K562 (cell line): ENCODE data around the gene MPZL1. TPM values are rescaled to one million over a fixed set of nuclear protein-coding genes. Genes with fewer than 3 reads are reported as not detected.

Experiments used
- ATAC-seq: fragments of 200-7000 bp; cut with Tn5 transposase; 3 replicates; pipeline ENCODE4 v1.9.1; 2020; ENCODE audit warnings: moderate library complexity
- BruUV-seq: library from RNA; stranded (reverse); fragments of 400-500 nt; replicated peaks from 2 replicates; lab custom pipeline; 2021; lab: Mats Ljungman, UMichigan
- CTCF ChIA-PET: fragments of 300-600 bp; formaldehyde crosslinking; extraction: SDS; loops from one replicate; lab custom pipeline; 2021; ENCODE audit warnings: low intra/inter-chr PET ratio; lab: Yijun Ruan, JAX
- POLR2A ChIA-PET: fragments of 300-600, 350-650 bp; sonication (Branson Sonifier 250); formaldehyde crosslinking; extraction: SDS; loops from one replicate; lab custom pipeline; 2021; ENCODE audit warnings: antibody characterized with exemption, inconsistent platforms; lab: Yijun Ruan, JAX
- DNase-seq, 4 experiments: peaks; one replicate each; pipeline versions ENCODE4 v3.0.0 to v3.0.0-alpha.2; 2011 to 2018; ENCODE audit warnings: low spot score in 3 of 4, mixed read lengths in 3 of 4; ENCODE audit errors: extremely low read depth in 1 of 4
- FAIRE-seq: peaks from 2 replicates; lab custom pipeline; 2011; peaks lifted over from hg19 to GRCh38; lab: Jason Lieb, UNC
- H2AFZ ChIP-seq: 2 replicates; pipeline ENCODE4 v1.6.0; 2011; ENCODE audit warnings: low read depth, low read length, control low read depth, inconsistent platforms
- H3K27ac ChIP-seq: fragments of 200-600 bp; 3 replicates; pipeline ENCODE4 v1.8.0; 2011; ENCODE audit warnings: low read depth, mild to moderate bottlenecking, control low read depth, inconsistent platforms, low read length, moderate library complexity, mixed read lengths; ENCODE audit errors: extremely low read depth
- H3K27me3 ChIP-seq, 2 experiments: fragments of 300-600 bp in 1 of 2; 2 replicates in 1 of 2; 3 replicates in 1 of 2; pipeline versions ENCODE4 v1.6.0 to v1.8.0; 2011; ENCODE audit warnings: inconsistent platforms in 2 of 2, low read length in 2 of 2, mild to moderate bottlenecking in 1 of 2, mixed read lengths in 1 of 2, moderate library complexity in 1 of 2; ENCODE audit not compliant: control insufficient read depth in 2 of 2, insufficient read depth in 2 of 2
- H3K36me3 ChIP-seq: fragments of 300-600 bp; 3 replicates; pipeline ENCODE4 v1.8.0; 2011; ENCODE audit warnings: mild to moderate bottlenecking, low read length, inconsistent platforms; ENCODE audit not compliant: control insufficient read depth, insufficient read depth
- H3K4me1 ChIP-seq, 2 experiments: fragments of 200-600 bp in 1 of 2; replicated peaks in 1 of 2; 2 replicates in 1 of 2; 3 replicates in 1 of 2; pipeline versions ENCODE4 v1.5.1 to v1.8.0; 2011; ENCODE audit warnings: inconsistent platforms in 2 of 2, low read length in 2 of 2, mild to moderate bottlenecking in 1 of 2, mixed read lengths in 1 of 2, moderate library complexity in 1 of 2; ENCODE audit not compliant: control insufficient read depth in 2 of 2, insufficient read depth in 2 of 2
- H3K4me2 ChIP-seq: 2 replicates; pipeline ENCODE4 v1.6.1; 2011; ENCODE audit warnings: low read length, control low read depth, inconsistent platforms, mixed read lengths; ENCODE audit not compliant: insufficient read depth
- H3K4me3 ChIP-seq: fragments of 200-600 bp; sonication (generic), shearing (Covaris generic); 2 replicates; pipeline ENCODE4 v1.5.1; 2016; ENCODE audit warnings: control low read depth, inconsistent platforms
- H3K79me2 ChIP-seq: fragments of 200-600 bp; 3 replicates; pipeline ENCODE4 v1.8.0; 2011; ENCODE audit warnings: low read length, inconsistent platforms; ENCODE audit not compliant: control insufficient read depth, insufficient read depth
- H3K9ac ChIP-seq, 2 experiments: 2 replicates each; pipeline versions ENCODE4 v1.6.0 to v1.6.1; 2011; ENCODE audit warnings: low read depth in 2 of 2, low read length in 2 of 2, control low read depth in 1 of 2, inconsistent platforms in 1 of 2, mild to moderate bottlenecking in 1 of 2, mixed read lengths in 1 of 2; ENCODE audit not compliant: insufficient read depth in 1 of 2
- H3K9me1 ChIP-seq: one replicate; pipeline ENCODE4 v1.6.0; 2011; ENCODE audit warnings: inconsistent platforms, mild to moderate bottlenecking, low read length, moderate library complexity; ENCODE audit not compliant: control insufficient read depth, insufficient read depth
- H3K9me3 ChIP-seq: replicated peaks from 2 replicates; pipeline ENCODE4 v1.5.1; 2011; ENCODE audit warnings: low read depth, low read length, inconsistent platforms; ENCODE audit not compliant: control insufficient read depth, insufficient read depth
- H4K20me1 ChIP-seq: replicated peaks from 2 replicates; pipeline ENCODE4 v1.6.1; 2011; ENCODE audit warnings: low read length, inconsistent platforms, mixed read lengths; ENCODE audit not compliant: control insufficient read depth, insufficient read depth
- ATF7 ChIP-seq: fragments of 450-650 bp; IDR thresholded peaks from 2 replicates; pipeline ENCODE4 v1.7.1; 2014; ENCODE audit warnings: mild to moderate bottlenecking, moderate library complexity
- BHLHE40 ChIP-seq: IDR thresholded peaks from 2 replicates; pipeline ENCODE4 v1.6.1; 2011; ENCODE audit warnings: low read length, improper control_type of control experiment
- CREB1 ChIP-seq, 2 experiments: sonication (generic) in 1 of 2; formaldehyde crosslinking in 1 of 2; IDR thresholded peaks; 2 replicates each; pipeline versions ENCODE4 v1.6.1 to v1.8.0; 2012 to 2022; ENCODE audit warnings: inconsistent platforms in 1 of 2, mild to moderate bottlenecking in 1 of 2, missing genetic modification reagents in 1 of 2, moderate library complexity in 1 of 2
- DPF2 ChIP-seq: fragments of 450-650 bp; IDR thresholded peaks from 2 replicates; pipeline ENCODE4 v1.6.1; 2016
- FOSL1 ChIP-seq: fragments of 200-800 bp; sonication (Bioruptor generic); conservative IDR thresholded peaks from 2 replicates; pipeline ENCODE4 v1.6.1; 2016; ENCODE audit warnings: missing genetic modification characterization, missing compliant biosample characterization
- GMEB1 ChIP-seq: fragments of 250-450 bp; sonication (Bioruptor Pico); IDR thresholded peaks from 2 replicates; pipeline ENCODE4 v1.4.0; 2020; ENCODE audit warnings: mild to moderate bottlenecking
- MTA3 ChIP-seq: fragments of 450-650 bp; formaldehyde crosslinking; IDR thresholded peaks from 2 replicates; pipeline ENCODE4 v1.6.1; 2017; ENCODE audit warnings: mild to moderate bottlenecking, borderline replicate concordance
- NR4A1 ChIP-seq, 2 experiments: fragments of 250-450 bp in 1 of 2; fragments of 450-650 bp in 1 of 2; sonication (Bioruptor Pico) in 1 of 2; IDR thresholded peaks; 2 replicates each; pipeline versions ENCODE4 v1.4.0 to v1.6.1; 2016 to 2020; ENCODE audit warnings: mild to moderate bottlenecking in 2 of 2, missing compliant biosample characterization in 1 of 2, missing genetic modification characterization in 1 of 2, moderate library complexity in 1 of 2
- POLR2B ChIP-seq: fragments of 450-650 bp; IDR thresholded peaks from 2 replicates; pipeline ENCODE4 v1.6.1; 2018; ENCODE audit warnings: low read depth; ENCODE audit not compliant: partially characterized antibody
- SIRT6 ChIP-seq: IDR thresholded peaks from one replicate; pipeline ENCODE4 v1.6.1; 2012; ENCODE audit warnings: low read depth, mild to moderate bottlenecking, control low read depth, inconsistent platforms, low read length, moderate library complexity
- SMARCA4 ChIP-seq: fragments of 450-650 bp; IDR thresholded peaks from 2 replicates; pipeline ENCODE4 v1.6.1; 2016
- SUPT5H ChIP-seq: fragments of 450-650 bp; IDR thresholded peaks from 2 replicates; pipeline ENCODE4 v1.6.1; 2016
- ZKSCAN8 ChIP-seq: fragments of 200-800 bp; sonication (Bioruptor generic); IDR thresholded peaks from 2 replicates; pipeline ENCODE4 v1.6.1; 2016; ENCODE audit warnings: missing genetic modification characterization, missing compliant biosample characterization
- ZNF316 ChIP-seq: fragments of 450-650 bp; IDR thresholded peaks from 2 replicates; pipeline ENCODE4 v1.6.1; 2016
- ZNF592 ChIP-seq: fragments of 450-650 bp; IDR thresholded peaks from 2 replicates; pipeline ENCODE4 v1.6.1; 2017; ENCODE audit warnings: antibody characterized with exemption, mild to moderate bottlenecking
- ZNF766 ChIP-seq: fragments of 200-800 bp; sonication (Bioruptor generic); conservative IDR thresholded peaks from 2 replicates; pipeline ENCODE4 v1.6.1; 2016; ENCODE audit warnings: missing genetic modification characterization, missing compliant biosample characterization
- WGBS: fragments of 100-300 bp; shearing (Covaris generic); methylation state at CpG from one replicate; pipeline ENCODE4 v1.1.6; 2016; ENCODE audit warnings: low coverage, mixed read lengths; ENCODE audit not compliant: insufficient coverage; ENCODE audit errors: missing lambda C conversion rate; 5-methylcytosine and 5-hydroxymethylcytosine counted together
- in situ Hi-C: fragments of 300-500 bp; cut with MboI; formaldehyde crosslinking; loops from 4 replicates; pipeline ENCODE4 v1.15.0; 2018; ENCODE audit warnings: inconsistent platforms, mixed read lengths
- intact Hi-C: fragments of 100-400 bp; cut with micrococcal nuclease; formaldehyde crosslinking; loops from 2 replicates; pipeline ENCODE4 v1.14.2; 2022
- polyA plus RNA-seq, 8 experiments: library from polyadenylated mRNA; depleted of rRNA in 4 of 8; stranded (reverse) in 5 of 8; unstranded in 3 of 8; fragments of >200 nt; fragmentation: Nextera tagmentation in 2 of 8; fragmentation: Illumina TruSeq in 1 of 8; extraction: Ambion mirVana in 2 of 8; extraction: Trizol in 1 of 8; gene quantifications; 2 replicates each; pipeline versions ENCODE4 v1.2.1 to v1.2.3, GENCODE V29; 2011 to 2014; ENCODE audit warnings: inconsistent platforms in 1 of 8, missing spikeins in 1 of 8
- total RNA-seq, 7 experiments: library from RNA; depleted of rRNA in 6 of 7; stranded (reverse); fragments of >200 nt in 6 of 7; fragmentation: Illumina TruSeq in 2 of 7; extraction: Trizol in 2 of 7; gene quantifications; 2 replicates each; pipeline versions ENCODE4 v1.2.1 to v1.2.3, GENCODE V29; 2011 to 2021; ENCODE audit warnings: low replicate concordance in 1 of 7

Gene MPZL1
- total and polyA plus RNA-seq, 9 of the 15 experiments (the other 6 are each of a cell fraction or from before 2014, with no cell fraction given), result 14.5 to 153 (median 66.5) TPM

GRCh38 chr1:167746013-167746672, 24.4 kb downstream of the MPZL1 start:
- peak overlapping the region; percentile 15; the same call in 1 of the 2 replicates for H3K4me2 ChIP-seq
- CTCF ChIA-PET, result no interaction called here
- ATAC-seq (peak; percentile 63), FAIRE-seq (no peak), DNase-seq (no peak)
- H3K79me2 ChIP-seq, result peaks cover 79% of the 10 kb centered on the region
- no peaks in the 10 kb centered on the region for H3K9me1 ChIP-seq
- H3K36me3 ChIP-seq, result no peaks in the 10 kb centered on the region; the same call in 2 of the 3 replicates
- intact Hi-C loops, result no loop called here
- no TSS peak for BruUV-seq
- H4K20me1 ChIP-seq, result no peaks in the 10 kb centered on the region
- in situ Hi-C loops, result no loop called here
- no peak overlapping the region for H3K4me3 ChIP-seq
- H2AFZ ChIP-seq, result peak overlapping the region; percentile 36; the same call in 1 of the 2 replicates
- H3K9ac ChIP-seq, result peak overlapping the region; percentile 12 to 28; a peak in 2 of 4 replicates
- peaks cover 9 to 28% of the 10 kb centered on the region in 2 experiments for H3K4me1 ChIP-seq
- no peaks in the 10 kb centered on the region for H3K27me3 ChIP-seq
- H3K9me3 ChIP-seq, result no peaks in the 10 kb centered on the region
- peak overlapping the region; percentile 14; the same call in 2 of the 3 replicates for H3K27ac ChIP-seq
- 36% methylated on average over 5 of the region's 5 CpGs for WGBS
- POLR2A ChIA-PET, result interaction anchor here (0.6 to 0.8 kb wide), 4 partner anchors 11 to 81 kb away, joined by 3 read pairs; no protein-coding TSS in a partner anchor
- TF ChIP-seq DPF2 (0 out of 2 replicates have a peak, but pooled peaks have one; percentile 21), POLR2B (peak; percentile 19), ATF7 (0 out of 2 replicates have a peak, but pooled peaks have one; percentile 19), CREB1 (IDR thresholded peaks at IDR 0.05) (no peak), CREB1 (CRISPR knock-in tag; IDR thresholded peaks at IDR 0.05) (no peak), ZNF592 (0 out of 2 replicates have a peak, but pooled peaks have one; percentile 70), SIRT6 (no peak), FOSL1 (no peak), NR4A1 (CRISPR knock-in tag; IDR thresholded peaks at IDR 0.05) (no peak), NR4A1 (tag; IDR thresholded peaks at IDR 0.05) (peak; percentile 74; the same call in 1 of the 2 replicates), ZKSCAN8 (0 out of 2 replicates have a peak, but pooled peaks have one; percentile 23), SMARCA4 (0 out of 2 replicates have a peak, but pooled peaks have one; percentile 13), MTA3 (peak; percentile 62; the same call in 1 of the 2 replicates), BHLHE40 (0 out of 2 replicates have a peak, but pooled peaks have one; percentile 5), ZNF316 (peak; percentile 35; the same call in 1 of the 2 replicates), GMEB1 (CRISPR knock-in tag) (no peak), ZNF766 (CRISPR knock-in tag) (0 out of 2 replicates have a peak, but pooled peaks have one; percentile 13), SUPT5H (0 out of 2 replicates have a peak, but pooled peaks have one; percentile 22)
